HepG2 (cell line): ENCODE results near the gene NRSN2. TPM values are rescaled to one million over a fixed set of nuclear protein-coding genes. Genes with fewer than 3 reads are reported as not detected.

Source experiments
- FOSL1 ChIP-seq: sonication (generic); formaldehyde crosslinking; IDR thresholded peaks from 2 replicates; pipeline ENCODE4 v1.9.0; 2021; ENCODE audit warnings: missing genetic modification reagents, borderline replicate concordance
- GLMP ChIP-seq: sonication (generic); formaldehyde crosslinking; IDR thresholded peaks from 2 replicates; pipeline ENCODE4 v1.9.0; 2021; ENCODE audit warnings: missing genetic modification reagents, mild to moderate bottlenecking, borderline replicate concordance
- HOXA3 ChIP-seq: sonication (generic); formaldehyde crosslinking; IDR thresholded peaks from 2 replicates; pipeline ENCODE4 v1.5.0; 2020; ENCODE audit warnings: missing genetic modification reagents
- KLF12 ChIP-seq: sonication (generic); formaldehyde crosslinking; IDR thresholded peaks from 2 replicates; pipeline ENCODE4 v1.4.0; 2020; ENCODE audit warnings: missing genetic modification reagents, borderline replicate concordance
- MLXIP ChIP-seq: sonication (generic); formaldehyde crosslinking; IDR thresholded peaks from 2 replicates; pipeline ENCODE4 v1.9.0; 2021; ENCODE audit warnings: missing genetic modification reagents, borderline replicate concordance
- PAX8 ChIP-seq: sonication (generic); formaldehyde crosslinking; IDR thresholded peaks from 2 replicates; pipeline ENCODE4 v1.8.0; 2022; ENCODE audit warnings: mild to moderate bottlenecking, missing genetic modification reagents, borderline replicate concordance
- PHF20 ChIP-seq: sonication (generic); formaldehyde crosslinking; IDR thresholded peaks from 2 replicates; pipeline ENCODE4 v1.5.0; 2020; ENCODE audit warnings: mild to moderate bottlenecking, missing genetic modification reagents
- SCMH1 ChIP-seq: sonication (generic); formaldehyde crosslinking; IDR thresholded peaks from 2 replicates; pipeline ENCODE4 v1.9.0; 2021; ENCODE audit warnings: missing genetic modification reagents, mild to moderate bottlenecking, borderline replicate concordance
- SKI ChIP-seq: fragments of 450-650 bp; IDR thresholded peaks from one replicate; pipeline ENCODE4 v1.6.1; 2018; ENCODE audit warnings: mild to moderate bottlenecking; ENCODE audit not compliant: partially characterized antibody
- SYNCRIP ChIP-seq: fragments of 200-400 bp; formaldehyde crosslinking; IDR thresholded peaks from 2 replicates; pipeline ENCODE4 v1.6.1; 2018; ENCODE audit warnings: mild to moderate bottlenecking, low read depth, low read length; ENCODE audit not compliant: insufficient read depth
- TCF7 ChIP-seq: sonication (generic); IDR thresholded peaks from 2 replicates; pipeline ENCODE4 v1.6.1; 2016; ENCODE audit warnings: antibody characterized with exemption, low read depth
- TCF7L2 ChIP-seq: IDR thresholded peaks from 2 replicates; pipeline ENCODE4 v1.6.1; 2011; ENCODE audit warnings: mild to moderate bottlenecking, low read depth, low read length, moderate library complexity
- TEAD3 ChIP-seq: optimal IDR thresholded peaks from 2 replicates; pipeline ENCODE3; 2016; ENCODE audit warnings: borderline replicate concordance
- TOE1 ChIP-seq: sonication (generic); formaldehyde crosslinking; IDR thresholded peaks from 2 replicates; pipeline ENCODE4 v1.4.0; 2020; ENCODE audit warnings: mild to moderate bottlenecking, missing genetic modification reagents
- ZBTB3 ChIP-seq: sonication (generic); formaldehyde crosslinking; IDR thresholded peaks from 2 replicates; pipeline ENCODE4 v1.4.0; 2020; ENCODE audit warnings: low read depth, mild to moderate bottlenecking, moderate library complexity, missing genetic modification reagents, borderline replicate concordance
- ZFX ChIP-seq: sonication (generic); formaldehyde crosslinking; IDR thresholded peaks from 2 replicates; pipeline ENCODE4 v1.4.0; 2020; ENCODE audit warnings: mild to moderate bottlenecking, low read depth, missing genetic modification reagents, moderate library complexity
- ZNF24 ChIP-seq: fragments of 450-650 bp; IDR thresholded peaks from 2 replicates; pipeline ENCODE4 v1.6.1; 2017; ENCODE audit warnings: antibody characterized with exemption, mild to moderate bottlenecking
- ZNF275 ChIP-seq: sonication (generic); formaldehyde crosslinking; IDR thresholded peaks from 2 replicates; pipeline ENCODE4 v1.8.0; 2022; ENCODE audit warnings: missing genetic modification reagents, mild to moderate bottlenecking, inconsistent platforms, borderline replicate concordance
- ZNF367 ChIP-seq: sonication (generic); formaldehyde crosslinking; IDR thresholded peaks from 2 replicates; pipeline ENCODE4 v1.4.0; 2020; ENCODE audit warnings: missing genetic modification reagents, borderline replicate concordance
- ZNF432 ChIP-seq: sonication (generic); formaldehyde crosslinking; IDR thresholded peaks from 2 replicates; pipeline ENCODE4 v1.5.0; 2020; ENCODE audit warnings: missing genetic modification reagents, mild to moderate bottlenecking, borderline replicate concordance
- polyA plus RNA-seq, 8 experiments: library from polyadenylated mRNA; depleted of rRNA in 3 of 8; stranded (reverse) in 7 of 8; unstranded in 1 of 8; fragments of >200 nt; fragmentation: Illumina TruSeq in 4 of 8; extraction: Trizol in 4 of 8; gene quantifications; 2 replicates each; pipeline versions ENCODE4 v1.2.1 to v1.2.3, GENCODE V29; 2011 to 2016; ENCODE audit warnings: low read depth in 4 of 8, missing spikeins in 1 of 8, mixed read lengths in 1 of 8; ENCODE audit not compliant: insufficient read depth in 1 of 8
- total RNA-seq, 5 experiments: library from RNA; depleted of rRNA; stranded (reverse); fragments of >200 nt; fragmentation: Illumina TruSeq; extraction: Trizol; gene quantifications; 2 replicates each; pipeline ENCODE4 v1.2.3, GENCODE V29; 2016; ENCODE audit warnings: low read depth in 1 of 5
- TF ChIP-seq, protein P1 (sequence below): sonication (generic); formaldehyde crosslinking; IDR thresholded peaks from 2 replicates; pipeline ENCODE4 v1.5.0; 2020; ENCODE audit warnings: missing genetic modification reagents, mild to moderate bottlenecking, borderline replicate concordance
- TF ChIP-seq, protein P2 (sequence below): sonication (generic); formaldehyde crosslinking; IDR thresholded peaks from 2 replicates; pipeline ENCODE4 v1.5.0; 2020; ENCODE audit warnings: missing genetic modification reagents

NRSN2 gene
- total and polyA plus RNA-seq, 2 of the 13 experiments (the other 11 are each of a cell fraction or from before 2014, with no cell fraction given) = 32.3 to 49.4 TPM

GRCh38 chr20:381581-382290 is 34.8 kb downstream of the NRSN2 start (continued):
- TF ChIP-seq TCF7 (peak; percentile 73), PHF20 (CRISPR knock-in tag) (no peak), ZNF275 (CRISPR knock-in tag) (peak; percentile 39; the same call in 1 of the 2 replicates), ZNF432 (CRISPR knock-in tag) (no peak), GLMP (CRISPR knock-in tag) (no peak), ZBTB3 (CRISPR knock-in tag) (no peak), TCF7L2 (no peak), SKI (peak; percentile 39), TOE1 (CRISPR knock-in tag) (no peak), KLF12 (peak; percentile 38; the same call in 1 of the 2 replicates), ZFX (CRISPR knock-in tag) (peak; percentile 78), MLXIP (CRISPR knock-in tag) (no peak; the same call in 1 of the 2 replicates), SCMH1 (no peak), TEAD3 (CRISPR knock-in tag) (peak; percentile 2), SYNCRIP (no peak), ZNF24 (no peak), FOSL1 (CRISPR knock-in tag) (0 out of 2 replicates have a peak, but pooled peaks have one; percentile 11), ZNF367 (CRISPR knock-in tag) (no peak), HOXA3 (no peak; the same call in 1 of the 2 replicates), PAX8 (CRISPR knock-in tag) (peak; percentile 84; the same call in 1 of the 2 replicates)
- TF ChIP-seq, protein P1, sequence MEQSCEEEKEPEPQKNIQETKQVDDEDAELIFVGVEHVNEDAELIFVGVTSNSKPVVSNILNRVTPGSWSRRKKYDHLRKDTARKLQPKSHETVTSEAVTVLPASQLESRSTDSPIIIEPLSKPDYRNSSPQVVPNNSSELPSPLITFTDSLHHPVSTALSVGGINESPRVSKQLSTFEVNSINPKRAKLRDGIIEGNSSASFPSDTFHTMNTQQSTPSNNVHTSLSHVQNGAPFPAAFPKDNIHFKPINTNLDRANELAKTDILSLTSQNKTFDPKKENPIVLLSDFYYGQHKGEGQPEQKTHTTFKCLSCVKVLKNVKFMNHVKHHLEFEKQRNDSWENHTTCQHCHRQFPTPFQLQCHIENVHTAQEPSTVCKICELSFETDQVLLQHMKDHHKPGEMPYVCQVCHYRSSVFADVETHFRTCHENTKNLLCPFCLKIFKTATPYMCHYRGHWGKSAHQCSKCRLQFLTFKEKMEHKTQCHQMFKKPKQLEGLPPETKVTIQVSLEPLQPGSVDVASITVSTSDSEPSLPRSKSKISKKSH (CRISPR knock-in tag) = peak; percentile 46; the same call in 1 of the 2 replicates
- TF ChIP-seq, protein P2, sequence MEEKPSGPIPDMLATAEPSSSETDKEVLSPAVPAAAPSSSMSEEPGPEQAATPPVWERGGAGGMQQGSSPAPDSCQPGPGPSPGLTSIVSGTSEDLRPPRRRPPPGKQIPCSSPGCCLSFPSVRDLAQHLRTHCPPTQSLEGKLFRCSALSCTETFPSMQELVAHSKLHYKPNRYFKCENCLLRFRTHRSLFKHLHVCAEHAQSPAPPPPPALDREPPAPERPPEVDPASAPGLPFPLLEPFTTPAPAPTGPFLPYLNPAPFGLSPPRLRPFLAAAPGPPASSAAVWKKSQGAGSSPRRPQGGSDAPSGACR = peak; percentile 89
